ENCODE results near the gene EEPD1.
"Not testable (repeated sequence)": the region's sequence is repeated elsewhere in the genome, so short reads cannot be mapped to it uniquely, and the experiment has no call there.

EEPD1 gene

DNA sequence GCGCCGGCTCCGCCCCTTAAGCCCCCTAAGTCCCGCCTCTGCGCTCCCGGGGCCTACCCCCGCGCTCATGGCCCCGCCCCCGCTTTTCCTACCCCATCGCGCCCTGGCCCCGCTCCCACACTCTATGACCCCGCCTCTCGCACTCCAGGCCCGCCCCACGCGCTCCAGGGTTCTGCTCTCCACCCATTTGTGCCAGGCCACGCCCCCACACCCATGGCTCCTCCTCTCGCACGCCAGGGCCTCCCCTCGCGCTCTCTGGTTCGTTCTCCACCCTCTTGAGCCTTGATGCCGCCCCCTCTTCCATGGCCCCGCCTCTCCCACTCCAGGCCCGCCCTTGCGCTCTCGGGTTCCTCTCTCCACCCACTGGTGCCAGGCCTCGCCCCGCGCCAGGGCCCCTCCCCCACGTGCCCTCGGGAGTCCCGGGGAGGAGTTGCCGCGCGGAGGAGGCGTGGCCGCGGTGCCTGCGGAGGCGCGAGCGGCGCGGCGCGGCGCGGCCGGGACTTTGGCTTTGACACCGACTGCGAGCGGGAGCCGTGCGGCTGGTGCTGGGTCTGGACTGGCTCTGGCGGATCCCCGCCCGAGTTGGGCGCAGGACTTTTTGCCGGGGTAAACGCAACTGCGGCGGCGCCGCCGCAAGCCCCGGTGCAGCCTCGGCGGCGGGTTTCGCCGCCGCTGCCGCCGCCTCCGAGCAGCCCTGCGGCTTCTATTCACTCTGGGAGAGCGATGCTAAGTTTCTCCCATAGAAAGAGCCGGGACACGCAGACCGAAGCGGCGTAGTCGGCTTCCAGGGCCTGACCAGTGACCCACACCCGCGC is at the start of gene EEPD1:
TSS of gene EEPD1 (plus strand) at position 499 of the 815 bp plus-strand sequence. CDS start 1,071 bp downstream, outside the sequence.
- DNase-seq, result peak; percentile 99

DNA sequence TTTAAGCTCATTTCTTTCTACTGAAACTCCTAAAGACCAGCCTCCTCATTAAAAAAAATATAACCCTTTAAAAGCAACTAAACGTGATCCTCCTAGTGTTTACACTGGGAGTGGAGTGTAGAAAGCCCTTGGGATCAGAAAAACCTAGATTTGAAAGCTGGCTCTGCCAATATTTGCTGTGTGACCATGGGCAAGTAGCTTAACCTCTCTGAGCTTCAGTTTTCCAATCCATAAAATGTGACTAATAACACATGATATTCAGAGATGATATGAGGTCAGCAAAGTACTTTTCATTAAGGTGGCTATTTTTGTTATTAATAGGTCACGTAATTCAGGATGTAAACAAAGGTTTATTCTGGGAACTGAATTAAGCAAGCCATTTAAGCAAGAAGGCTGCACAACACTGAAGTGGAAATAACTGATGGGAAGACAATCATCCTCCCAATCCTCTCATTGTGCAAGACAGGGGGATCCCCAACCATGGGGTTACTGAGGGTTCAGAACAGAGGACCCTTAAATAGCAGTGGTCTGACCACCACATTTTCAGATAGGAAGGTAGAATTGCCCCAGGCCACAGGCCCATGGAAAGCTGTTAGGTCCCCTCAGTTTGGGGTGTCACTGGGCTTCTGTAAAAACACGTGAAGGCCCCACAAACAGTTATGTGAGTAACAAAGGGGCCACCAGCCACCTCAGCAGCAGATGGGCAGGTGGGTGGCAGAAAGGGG is 49.1 kb upstream of the EEPD1 start:
- no peak for DNase-seq

DNA sequence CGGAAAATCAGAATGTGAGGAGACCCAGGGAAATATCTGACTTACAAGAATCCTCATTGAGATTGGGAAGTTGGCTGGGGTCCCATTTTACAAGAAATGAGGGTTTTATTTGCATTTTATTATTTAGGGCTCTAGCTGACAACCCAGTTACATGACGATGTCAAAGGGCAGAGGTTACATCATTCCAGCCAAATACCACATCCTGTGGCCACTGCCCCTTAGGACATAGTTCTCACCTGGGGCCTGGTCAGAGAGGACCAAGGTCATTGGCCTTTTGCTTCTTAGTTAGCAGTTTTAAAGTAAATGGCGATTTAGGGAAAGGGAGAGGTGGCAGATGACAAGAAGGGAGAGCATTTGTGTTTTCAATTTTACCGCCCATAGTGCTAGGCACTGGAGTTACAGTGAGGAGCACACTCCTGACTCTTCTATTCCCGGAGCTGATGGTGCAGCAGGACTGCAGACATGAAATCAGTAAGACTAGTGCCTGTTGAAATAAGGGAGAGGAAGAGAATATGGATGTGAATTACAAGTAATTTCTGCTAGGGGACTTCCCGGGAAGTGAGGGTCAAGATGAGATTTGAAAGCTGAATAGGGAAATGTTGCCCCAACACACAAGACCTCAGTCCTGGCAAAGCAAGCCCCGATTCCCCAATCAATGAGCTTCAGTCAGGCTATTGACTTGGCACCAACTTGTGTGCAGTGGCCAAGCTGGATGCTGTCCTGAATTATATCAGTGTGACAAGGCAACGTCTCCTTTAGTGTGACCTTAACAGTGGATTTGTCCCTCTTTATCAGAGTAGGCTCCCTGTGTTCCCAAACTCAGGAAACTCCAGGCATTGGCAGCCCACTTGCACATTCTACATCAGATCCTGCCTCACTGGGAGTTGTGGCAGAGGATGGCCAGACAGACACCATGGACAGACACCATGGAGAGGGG is 45.8 kb upstream of the EEPD1 start:
- not testable (repeated sequence) for DNase-seq

DNA sequence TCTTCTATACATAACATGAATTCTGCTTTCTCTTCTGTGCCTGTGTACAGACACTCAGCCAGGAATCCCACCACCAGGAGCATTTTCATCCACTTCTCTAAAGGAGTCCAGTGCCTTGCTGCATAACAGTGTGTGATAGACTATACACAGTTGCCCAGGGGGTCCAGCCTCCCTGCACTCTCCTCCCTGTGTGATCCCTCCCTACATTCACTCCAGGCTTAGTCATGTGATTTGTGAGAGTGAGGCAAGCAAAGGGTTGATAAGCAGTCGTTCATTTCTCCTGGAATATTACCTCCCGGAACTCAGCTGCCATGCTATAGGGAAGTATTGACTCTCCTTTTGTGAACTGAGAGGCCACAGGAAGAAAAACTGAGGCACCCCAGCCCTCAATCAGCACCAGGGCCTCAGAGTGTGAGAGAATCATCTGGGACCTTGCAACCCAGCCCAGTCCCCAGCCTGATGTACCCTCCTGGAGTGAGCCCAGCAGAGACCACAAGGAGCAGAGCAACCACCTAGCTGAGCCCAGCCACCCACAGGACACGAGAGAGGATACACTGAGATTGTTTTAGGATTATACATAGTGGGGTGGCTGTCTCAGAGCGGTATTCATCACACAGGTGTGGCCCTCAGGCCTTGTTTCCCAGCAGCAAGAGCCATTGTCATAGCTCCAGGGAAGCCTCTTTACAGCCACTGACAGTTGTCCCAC is 45.0 kb upstream of the EEPD1 start:
- no peak for DNase-seq

DNA sequence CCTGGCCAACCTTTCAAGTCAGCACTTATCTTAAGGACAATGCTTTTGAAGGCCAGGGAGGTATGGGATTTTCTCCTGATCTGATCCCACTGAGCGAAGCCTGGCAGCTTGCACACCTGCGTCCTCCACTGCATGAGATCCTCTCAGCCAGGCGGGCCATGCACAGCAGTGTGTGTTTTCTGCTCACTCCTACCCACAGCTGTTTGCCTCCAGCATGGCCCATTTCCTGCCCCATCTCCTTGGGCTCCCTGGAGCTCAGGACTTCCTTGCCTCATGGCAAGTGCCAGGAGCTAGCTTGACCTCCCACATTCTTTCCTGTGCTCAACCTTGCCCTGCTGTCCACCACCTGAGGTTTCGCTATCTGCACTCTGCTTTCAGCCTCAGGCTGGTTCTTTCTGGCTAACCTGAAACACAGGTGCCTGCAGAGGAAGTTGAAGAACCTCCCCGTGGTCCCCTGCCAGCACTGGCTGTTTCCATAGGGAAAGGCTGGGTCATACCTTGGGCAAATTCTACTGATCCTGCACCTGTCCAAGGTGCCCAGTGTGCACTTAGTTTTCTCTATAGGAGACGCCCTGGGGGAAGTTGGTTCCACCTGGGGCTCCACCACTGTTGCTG is 43.9 kb upstream of the EEPD1 start:
- DNase-seq, result no peak

DNA sequence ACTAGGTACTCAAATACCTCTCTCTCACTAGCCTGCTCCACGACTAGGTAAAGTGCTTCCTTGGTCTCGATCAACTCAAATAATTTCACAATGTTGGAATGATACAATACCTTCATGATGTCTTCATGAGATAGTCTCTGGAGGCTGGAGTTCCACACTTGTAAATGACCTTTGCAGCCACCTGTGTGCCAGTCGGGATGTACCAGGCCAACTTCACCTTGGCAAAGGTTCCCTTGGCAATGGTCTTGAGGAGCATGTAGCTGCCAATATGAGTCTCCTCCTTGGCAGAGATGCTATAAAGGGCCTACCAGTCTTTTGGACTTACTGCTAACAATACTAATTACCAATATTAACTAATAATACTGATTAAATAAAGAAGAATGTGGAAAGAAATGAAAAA is 42.5 kb upstream of the EEPD1 start:
- DNase-seq, result no peak

DNA sequence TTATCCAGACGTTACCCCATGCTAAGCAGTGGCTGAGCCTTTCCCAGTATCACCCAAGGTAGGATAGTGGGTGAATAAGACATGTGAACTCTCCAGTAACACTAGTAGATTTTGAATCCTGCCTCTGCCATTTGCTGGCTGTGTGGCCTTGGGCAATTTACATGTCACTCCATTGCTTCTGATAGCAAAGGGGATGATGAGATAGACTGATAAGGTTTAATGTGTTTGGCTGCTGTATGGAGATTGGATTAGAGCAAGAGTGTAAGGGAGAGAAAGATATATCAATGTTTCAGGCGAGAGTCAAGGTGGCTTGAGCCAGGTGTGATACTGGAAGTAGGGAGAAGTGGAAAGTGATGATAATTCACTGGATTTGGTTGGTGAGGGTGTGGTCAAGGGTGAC is 40.1 kb upstream of the EEPD1 start:
- DNase-seq, result no peak

DNA sequence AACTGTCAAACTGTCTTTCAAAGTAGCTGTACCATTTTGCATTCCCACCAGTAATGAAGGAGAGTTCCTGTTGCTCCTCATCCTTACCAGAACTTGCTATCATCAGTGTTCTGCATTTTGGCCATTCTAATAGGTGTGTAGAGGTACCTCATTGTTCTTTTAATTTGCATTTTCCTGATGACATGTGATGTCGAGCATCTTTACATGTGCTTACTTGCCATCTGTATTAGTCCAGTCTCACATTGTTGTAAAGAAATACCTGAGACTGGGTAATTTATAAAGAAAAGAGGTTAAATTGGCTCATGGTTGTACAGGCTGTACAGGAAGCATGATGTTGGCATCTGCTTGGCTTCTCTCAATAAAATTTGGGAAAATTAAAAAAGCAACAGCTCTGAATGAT is 38.7 kb upstream of the EEPD1 start:
- DNase-seq, result no peak

DNA sequence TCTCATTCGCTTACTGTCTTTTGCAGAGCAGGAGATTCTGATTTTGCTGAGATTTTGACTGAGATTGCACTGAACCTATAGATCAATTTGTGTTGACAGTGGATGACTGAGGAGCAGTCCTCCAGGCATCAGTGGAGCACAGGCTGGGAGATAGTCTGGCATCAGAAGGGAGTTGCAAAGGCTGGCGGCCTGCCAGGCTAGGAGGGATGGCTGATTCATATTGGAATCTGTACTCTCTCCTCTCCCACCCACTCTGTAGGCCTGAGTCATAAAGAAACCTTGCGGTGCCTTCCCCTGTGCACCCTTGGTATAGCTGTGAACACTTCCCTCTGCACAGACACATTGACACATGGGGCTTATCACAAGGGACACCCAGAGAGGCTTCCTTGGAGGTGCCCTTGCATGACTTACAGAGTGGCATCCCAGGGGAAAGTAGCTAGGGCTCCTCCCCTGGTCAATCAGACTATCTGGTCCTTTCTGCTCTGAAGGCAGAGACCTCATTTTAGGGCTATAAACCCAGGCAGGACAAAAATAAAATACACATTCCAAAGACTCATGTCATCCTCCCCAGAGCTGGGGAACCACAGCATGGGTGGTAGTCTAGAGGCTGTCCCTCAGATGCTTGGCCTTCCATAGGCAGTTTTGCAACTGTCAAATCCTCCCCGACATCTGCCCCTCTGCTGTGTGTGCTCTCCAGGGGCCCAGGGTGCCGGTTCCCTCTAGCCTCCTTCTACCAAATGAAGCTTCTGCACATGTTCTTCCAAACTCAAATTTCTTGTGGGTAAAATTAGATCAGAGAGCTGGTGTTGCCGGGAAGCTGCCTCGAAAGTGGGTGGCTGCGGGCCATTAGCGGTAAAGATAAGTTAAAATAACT is 37.4 kb upstream of the EEPD1 start:
- DNase-seq, result peak; percentile 60

DNA sequence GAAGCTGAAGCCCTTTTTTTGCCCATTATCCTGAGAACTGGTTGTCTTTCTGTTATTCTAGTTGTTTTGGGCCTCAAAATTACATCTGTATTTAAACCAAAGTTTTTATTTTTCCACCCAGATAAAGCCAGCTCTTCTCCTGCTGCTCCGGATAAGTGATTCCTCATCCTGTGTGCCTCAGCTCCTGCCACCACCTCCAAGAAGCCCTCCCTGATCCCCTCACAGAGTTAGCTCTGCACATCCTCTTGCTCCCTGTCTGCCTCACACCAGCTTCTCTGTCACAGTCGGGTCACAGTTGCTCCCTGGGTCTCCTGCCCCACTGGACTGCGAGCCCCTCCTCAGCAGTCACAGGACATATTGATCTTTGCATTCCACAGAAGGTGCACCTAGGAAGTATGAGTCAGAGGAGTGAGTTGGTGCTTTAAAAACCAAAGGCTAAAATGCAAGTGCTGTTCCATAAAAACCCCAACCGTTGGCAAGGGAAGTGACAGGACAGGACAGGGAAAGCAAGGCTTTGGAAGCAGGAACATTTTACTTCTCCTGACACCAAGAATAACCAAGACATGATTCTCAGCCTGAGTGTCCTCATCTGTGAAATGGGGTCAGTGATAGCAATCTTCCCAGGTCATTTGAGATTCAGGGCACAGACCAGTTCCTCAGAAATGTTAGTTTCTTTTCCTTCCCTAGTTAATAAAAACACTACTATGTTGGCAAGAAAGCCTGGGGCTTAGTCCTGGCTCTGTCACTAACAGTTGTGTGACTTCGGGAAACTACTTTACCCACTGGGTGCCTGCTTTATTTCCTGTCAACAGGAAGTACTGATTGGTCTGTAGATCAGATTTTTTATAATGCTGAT is 36.5 kb upstream of the EEPD1 start:
- no peak for DNase-seq

DNA sequence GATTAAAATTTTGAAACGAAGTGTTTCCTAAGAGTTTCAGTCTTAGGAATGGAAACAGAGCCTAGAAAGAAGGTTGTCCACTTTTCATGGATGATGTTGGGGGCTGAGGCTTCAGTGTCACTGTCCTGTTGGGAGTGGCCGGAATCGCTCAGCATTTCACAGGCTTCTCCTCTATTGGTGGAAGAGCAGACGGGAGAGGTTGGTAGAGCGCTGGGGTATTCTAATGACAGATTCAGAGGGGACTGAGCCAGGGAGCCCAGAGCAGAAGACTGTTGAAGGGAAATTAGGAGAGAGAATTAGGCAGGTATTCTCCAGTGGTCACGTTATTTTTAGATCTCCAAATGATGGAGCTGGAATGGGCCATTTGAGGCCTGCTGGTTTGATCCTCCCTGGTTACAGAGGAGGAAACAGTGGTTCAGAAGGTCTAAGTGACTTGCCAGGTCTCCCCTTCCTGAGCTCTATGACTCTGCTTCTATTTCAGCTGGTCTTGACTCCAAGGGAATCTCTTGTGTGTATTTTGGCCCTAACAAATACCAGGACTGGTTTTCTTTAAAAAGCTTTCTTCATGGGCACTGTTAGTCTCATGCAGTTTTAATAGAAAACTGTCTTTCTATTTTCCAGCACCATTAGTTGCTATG is 35.7 kb upstream of the EEPD1 start:
- no peak for DNase-seq

DNA sequence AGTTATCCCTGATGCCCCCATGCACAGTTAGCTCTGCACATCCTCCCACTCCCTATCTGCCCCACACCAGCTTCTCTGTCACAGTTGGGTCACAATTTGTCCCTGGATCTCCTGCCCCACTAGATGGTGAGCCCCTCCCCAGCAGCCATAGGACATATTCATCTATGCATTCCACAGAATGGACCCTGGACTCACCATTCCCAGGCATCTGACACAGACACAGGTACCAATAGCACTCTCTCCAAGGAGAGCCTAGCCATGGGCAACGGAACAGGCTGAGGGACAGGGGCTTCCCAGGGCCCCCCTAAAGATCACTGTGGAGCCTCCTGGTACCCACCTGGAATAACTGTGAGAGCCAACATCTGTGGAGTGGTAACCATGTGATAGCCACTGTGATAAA is 34.7 kb upstream of the EEPD1 start:
- DNase-seq, result no peak

DNA sequence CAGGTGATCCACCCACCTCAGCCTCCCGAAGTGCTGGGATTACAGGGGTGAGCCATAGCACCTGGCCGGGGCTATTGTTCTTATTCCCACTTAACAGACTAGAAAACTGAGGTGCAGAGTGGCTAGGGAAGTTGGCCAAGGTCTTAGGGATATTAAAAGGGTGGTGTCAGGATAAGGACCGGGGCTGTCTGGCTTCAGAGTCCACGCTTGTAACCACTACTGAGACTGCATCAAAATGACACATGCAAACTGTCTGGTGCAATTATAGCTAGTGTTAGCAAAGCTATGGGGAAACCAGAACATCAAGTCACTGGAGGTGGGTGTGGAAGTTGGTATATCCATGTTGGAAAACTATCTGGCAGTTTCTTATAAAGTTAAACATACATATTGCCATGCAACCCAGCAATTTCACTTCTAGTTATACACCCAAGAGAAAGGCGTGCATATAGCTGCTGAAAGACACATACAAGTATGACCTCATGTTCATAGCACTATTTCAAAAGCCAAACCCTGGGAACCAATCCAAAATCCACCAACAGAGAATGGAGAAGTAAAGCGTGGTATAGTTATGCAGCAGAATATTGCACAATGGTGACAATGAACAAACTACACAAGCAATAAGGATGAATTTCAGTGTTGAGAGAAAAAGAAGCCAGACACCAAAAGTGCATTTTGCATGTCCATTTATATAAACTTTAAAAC is 33.9 kb upstream of the EEPD1 start:
- DNase-seq, result peak; percentile 25

DNA sequence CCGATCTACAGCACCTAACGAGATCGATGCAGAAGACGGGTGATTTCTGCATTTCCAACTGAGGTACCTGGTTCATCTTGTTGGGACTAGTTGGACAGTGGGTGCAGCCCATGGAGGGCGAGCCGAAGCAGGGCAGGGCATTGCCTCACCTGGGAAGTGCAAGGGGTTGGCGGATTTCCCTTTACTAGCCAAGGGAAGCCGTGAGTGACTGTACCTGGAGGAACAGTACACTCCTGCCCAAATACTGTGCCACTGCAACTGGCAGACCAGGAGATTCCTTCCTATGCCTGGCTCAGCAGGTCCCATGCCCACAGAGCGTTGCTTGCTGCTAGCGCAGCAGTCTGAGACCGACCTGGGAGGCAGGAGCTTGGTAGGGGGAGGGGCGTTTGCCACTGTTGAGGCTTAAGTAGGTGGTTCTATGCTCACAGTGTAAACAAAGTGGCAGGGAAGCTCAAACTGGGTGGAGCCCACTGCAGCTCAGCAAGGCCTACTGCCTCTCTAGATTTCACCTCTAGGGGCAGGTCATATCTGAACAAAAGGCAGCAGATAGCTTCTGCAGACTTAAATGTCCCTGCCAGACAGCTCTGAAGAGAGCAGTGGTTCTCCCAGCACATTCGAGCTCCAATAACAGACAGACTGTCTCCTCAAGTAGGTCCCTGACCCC is 32.9 kb upstream of the EEPD1 start:
- DNase-seq, result not testable (repeated sequence)

DNA sequence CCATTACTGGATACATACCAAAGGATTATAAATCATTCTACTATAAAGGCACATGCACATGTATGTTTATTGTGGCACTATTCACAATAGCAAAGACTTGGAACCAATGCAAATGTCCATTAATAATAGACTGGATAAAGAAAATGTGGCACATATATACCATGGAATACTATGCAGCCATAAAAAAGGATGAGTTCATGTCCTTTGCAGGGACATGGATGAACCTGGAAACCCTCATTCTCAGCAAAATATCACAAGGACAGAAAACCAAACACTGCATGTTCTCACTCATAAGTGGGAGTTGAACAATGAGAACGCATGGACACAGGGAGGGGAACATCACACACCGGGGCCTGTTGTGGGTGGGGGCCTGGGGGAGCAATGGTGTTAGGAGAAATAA is 27.4 kb upstream of the EEPD1 start:
- DNase-seq, result not testable (repeated sequence)

DNA sequence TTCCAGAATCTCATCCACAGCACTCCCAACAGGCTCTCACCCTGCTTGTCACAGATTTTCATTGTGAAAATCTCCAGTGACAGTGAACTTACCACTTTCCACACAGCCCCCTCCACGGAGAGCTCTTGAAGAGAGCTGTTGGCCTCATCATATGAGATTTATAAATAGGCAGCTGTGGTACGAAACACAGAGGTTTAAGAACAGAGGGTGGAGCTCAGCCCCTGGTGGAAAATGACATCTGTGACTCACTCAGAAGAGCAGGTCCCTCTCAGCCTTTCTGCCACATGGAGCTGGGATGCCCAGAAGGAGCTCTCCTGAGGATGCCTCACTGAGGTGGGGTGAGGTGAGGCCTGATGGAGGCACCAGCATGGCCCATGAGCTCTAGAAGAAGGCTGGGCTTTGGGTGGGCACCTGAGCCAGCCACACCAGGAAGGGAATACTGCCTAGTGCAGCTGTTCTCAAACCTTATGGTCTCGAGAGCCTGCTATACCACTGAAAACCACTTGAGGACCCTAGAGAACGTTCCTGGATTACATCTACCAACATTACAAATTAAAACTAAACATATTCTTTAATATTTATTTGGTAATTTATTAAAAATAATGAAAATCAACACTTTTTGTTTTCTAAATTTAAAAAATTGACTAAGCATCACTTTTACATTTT is 25.8 kb upstream of the EEPD1 start:
- no peak for DNase-seq

DNA sequence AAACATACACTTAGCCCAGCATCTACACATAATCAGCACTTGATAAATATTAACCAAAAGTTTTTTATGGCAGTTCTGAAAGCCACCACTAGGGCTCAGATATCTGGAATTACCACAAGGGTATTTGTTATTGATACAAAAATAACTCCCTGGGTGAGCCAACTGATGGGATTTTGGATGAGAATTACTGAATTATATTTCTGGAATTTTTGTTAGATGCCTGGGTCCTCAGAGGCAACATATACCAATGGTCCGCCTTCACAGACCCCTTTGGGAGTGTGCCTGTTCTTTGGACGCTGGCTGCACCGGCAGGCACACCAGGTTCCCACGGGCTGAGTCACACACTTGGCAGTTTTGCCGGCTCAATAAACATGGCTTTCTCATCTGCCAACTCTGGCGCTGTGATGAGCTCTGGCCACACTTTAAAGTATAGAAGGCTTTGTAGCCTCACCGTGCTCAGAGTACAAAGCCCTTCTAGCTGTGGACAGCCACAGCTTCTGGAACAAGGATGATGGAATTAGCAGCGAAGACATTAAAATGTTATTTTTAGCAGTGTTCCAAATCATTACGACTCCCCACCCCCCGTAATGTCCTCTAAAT is 24.5 kb upstream of the EEPD1 start:
- no peak for DNase-seq

Data from CD4-positive, alpha-beta T cell treated with Interleukin-15 for 1 hour (primary cell).